ENCODE results near the gene TAS2R30.
"Not testable (repeated sequence)": the region's sequence is repeated elsewhere in the genome, so short reads cannot be mapped to it uniquely, and the experiment has no call there.

- not testable (repeated sequence) for TF ChIP-seq CTCF (IDR thresholded peaks at IDR 0.05; ENCODE audit: insufficient read depth, low read depth, low read length); EZH2 (IDR thresholded peaks at IDR 0.05; ENCODE audit: insufficient read depth, low read length)
Observed at GRCh38 chr12:11114130-11114529, 20.3 kb downstream of the TAS2R30 start.

All from astrocyte (in vitro differentiated cells and primary cell).